Activated naive CD8-positive, alpha-beta T cell treated with anti-CD3 and anti-CD28 coated beads, Interleukin-2, amount 10 ng/mL, durations not matched to agents 7 days and 5 days (primary cell): ENCODE data around the gene B3GNT7. TPM values are rescaled to one million over a fixed set of nuclear protein-coding genes. Genes with fewer than 3 reads are reported as not detected.
A peak's percentile ranks its signal among the peaks of the same experiment; 100 is the strongest.
"Not testable (repeated sequence)": the region's sequence is repeated elsewhere in the genome, so short reads cannot be mapped to it uniquely, and the experiment has no call there.

ENCODE experiments used
- ATAC-seq: fragments of 150-1000 bp; cut with Tn5 transposase; one replicate; pipeline ENCODE4 v1.10.0; 2021; ENCODE audit warnings: low read depth, moderate library complexity
- POLR2A ChIA-PET: fragments of 350-600 bp; sonication (Branson Sonifier 250); formaldehyde crosslinking; loops from one replicate; lab custom pipeline; 2021; ENCODE audit warnings: antibody characterized with exemption; lab: Charles Lee
- DNase-seq: peaks from one replicate; pipeline ENCODE4 v3.0.0; 2021
- H3K27ac Mint-ChIP-seq: one replicate; pipeline ENCODE4 v1.8.0; 2022; ENCODE audit warnings: mild to moderate bottlenecking, mixed read lengths
- H3K27me3 Mint-ChIP-seq: one replicate; pipeline ENCODE4 v1.8.0; 2022; ENCODE audit warnings: mild to moderate bottlenecking, moderate library complexity, mixed read lengths
- H3K36me3 Mint-ChIP-seq: one replicate; pipeline ENCODE4 v1.8.0; 2021; ENCODE audit warnings: mild to moderate bottlenecking, mixed read lengths
- H3K4me1 Mint-ChIP-seq: one replicate; pipeline ENCODE4 v1.8.0; 2021; ENCODE audit warnings: mixed read lengths
- H3K4me3 Mint-ChIP-seq: one replicate; pipeline ENCODE4 v1.8.0; 2022; ENCODE audit warnings: mild to moderate bottlenecking, moderate library complexity, mixed read lengths
- H3K9me3 Mint-ChIP-seq: one replicate; pipeline ENCODE4 v1.8.0; 2021; ENCODE audit warnings: mixed read lengths
- total RNA-seq, 2 experiments: library from RNA; stranded (reverse); gene quantifications; one replicate each; pipeline ENCODE4 v1.2.3, GENCODE V29; 2021

B3GNT7 gene
- total RNA-seq, 2 experiments from 2014 or later, result 0.37 to 0.42 TPM

GRCh38 chr2:231418820-231419640 lies 23.5 kb downstream of the B3GNT7 start:
- Mint-ChIP-seq H3K27ac (no peak overlapping the region), H3K4me1 (peaks cover 1% of the 10 kb centered on the region), H3K4me3 (no peak overlapping the region), H3K9me3 (no peaks in the 10 kb centered on the region), H3K27me3 (peaks cover 14% of the 10 kb centered on the region), H3K36me3 (no peaks in the 10 kb centered on the region)
- POLR2A ChIA-PET, result no interaction called here
- ATAC-seq (no peak), DNase-seq (no peak)

- H3K27ac Mint-ChIP-seq, result no peak overlapping the region
- POLR2A ChIA-PET, result no interaction called here
- H3K4me1 Mint-ChIP-seq, result peaks cover 5% of the 10 kb centered on the region
- no peaks in the 10 kb centered on the region for H3K9me3 Mint-ChIP-seq
- no peaks in the 10 kb centered on the region for H3K36me3 Mint-ChIP-seq
- H3K27me3 Mint-ChIP-seq, result peaks cover 6% of the 10 kb centered on the region
- DNase-seq (no peak), ATAC-seq (no peak)
- H3K4me3 Mint-ChIP-seq, result no peak overlapping the region
These were observed 25.6 kb downstream of the B3GNT7 start for GRCh38 chr2:231421051-231421580.

- POLR2A ChIA-PET, result no interaction called here
- no peaks in the 10 kb centered on the region for H3K36me3 Mint-ChIP-seq
These were observed 26.5 kb downstream of the B3GNT7 start for GRCh38 chr2:231422056-231422455.

GRCh38 chr2:231423176-231423575 lies 27.7 kb downstream of the B3GNT7 start:
- Mint-ChIP-seq H3K9me3 (no peaks in the 10 kb centered on the region), H3K4me3 (no peak overlapping the region), H3K36me3 (no peaks in the 10 kb centered on the region), H3K27me3 (peaks cover 3% of the 10 kb centered on the region), H3K4me1 (peaks cover 5% of the 10 kb centered on the region), H3K27ac (no peak overlapping the region)
- ATAC-seq (no peak), DNase-seq (no peak)
- POLR2A ChIA-PET, result interaction anchor here (0.7 kb wide), 1 partner anchor 31 kb away, joined by 3 read pairs; no protein-coding TSS in a partner anchor

More at GRCh38 chr2:231422056-231422455, 26.5 kb downstream of the B3GNT7 start:
- ATAC-seq (no peak), DNase-seq (no peak)
- Mint-ChIP-seq H3K9me3 (no peaks in the 10 kb centered on the region), H3K27me3 (peaks cover 3% of the 10 kb centered on the region), H3K4me1 (peaks cover 5% of the 10 kb centered on the region), H3K27ac (no peak overlapping the region), H3K4me3 (no peak overlapping the region)

- no peaks in the 10 kb centered on the region for H3K36me3 Mint-ChIP-seq
- H3K4me3 Mint-ChIP-seq, result no peak overlapping the region
- ATAC-seq, result no peak
- H3K9me3 Mint-ChIP-seq, result no peaks in the 10 kb centered on the region
- POLR2A ChIA-PET, result no interaction called here
- peaks cover 3% of the 10 kb centered on the region for H3K27me3 Mint-ChIP-seq
- DNase-seq, result no peak
- H3K27ac Mint-ChIP-seq, result no peak overlapping the region
- H3K4me1 Mint-ChIP-seq, result peaks cover 5% of the 10 kb centered on the region
These were observed 29.8 kb downstream of the B3GNT7 start for GRCh38 chr2:231425291-231425810.

GRCh38 chr2:231425811-231426703 lies 30.5 kb downstream of the B3GNT7 start:
- Mint-ChIP-seq H3K4me3 (no peak overlapping the region), H3K9me3 (peaks cover 5% of the 10 kb centered on the region), H3K27ac (peak overlapping the region; percentile 77), H3K4me1 (peaks cover 5% of the 10 kb centered on the region), H3K36me3 (peaks cover 3% of the 10 kb centered on the region), H3K27me3 (peaks cover 3% of the 10 kb centered on the region)
- ATAC-seq (peak; percentile 69), DNase-seq (no peak)
- POLR2A ChIA-PET, result interaction anchor here (0.7 kb wide), 1 partner anchor 602 kb away, joined by 3 read pairs; no protein-coding TSS in a partner anchor

GRCh38 chr2:231427116-231427515 lies 31.6 kb downstream of the B3GNT7 start:
- Mint-ChIP-seq H3K27me3 (peaks cover 7% of the 10 kb centered on the region), H3K9me3 (peaks cover 16% of the 10 kb centered on the region)

GRCh38 chr2:231429152-231429551 lies 33.6 kb downstream of the B3GNT7 start:
- H3K9me3 Mint-ChIP-seq, result peaks cover 19% of the 10 kb centered on the region
- DNase-seq, result no peak
- peaks cover 8% of the 10 kb centered on the region for H3K36me3 Mint-ChIP-seq
- peaks cover 10% of the 10 kb centered on the region for H3K4me1 Mint-ChIP-seq
- ATAC-seq, result no peak
- no peak overlapping the region for H3K27ac Mint-ChIP-seq
- POLR2A ChIA-PET, result no interaction called here
- H3K27me3 Mint-ChIP-seq, result peaks cover 7% of the 10 kb centered on the region
- H3K4me3 Mint-ChIP-seq, result no peak overlapping the region

More at GRCh38 chr2:231427116-231427515, 31.6 kb downstream of the B3GNT7 start:
- Mint-ChIP-seq H3K36me3 (peaks cover 8% of the 10 kb centered on the region), H3K27ac (no peak overlapping the region), H3K4me1 (peaks cover 5% of the 10 kb centered on the region), H3K4me3 (no peak overlapping the region)
- POLR2A ChIA-PET, result no interaction called here
- DNase-seq (no peak), ATAC-seq (no peak)

- no peak overlapping the region for H3K4me3 Mint-ChIP-seq
- no peak overlapping the region for H3K27ac Mint-ChIP-seq
- peaks cover 20% of the 10 kb centered on the region for H3K9me3 Mint-ChIP-seq
- peaks cover 7% of the 10 kb centered on the region for H3K27me3 Mint-ChIP-seq
- no peak for DNase-seq
- POLR2A ChIA-PET, result no interaction called here
- H3K4me1 Mint-ChIP-seq, result peaks cover 11% of the 10 kb centered on the region
- ATAC-seq, result no peak
- H3K36me3 Mint-ChIP-seq, result peaks cover 8% of the 10 kb centered on the region
These were observed 34.4 kb downstream of the B3GNT7 start for GRCh38 chr2:231429901-231430300.

- DNase-seq, ATAC-seq, H3K4me1 Mint-ChIP-seq, POLR2A ChIA-PET, H3K36me3 Mint-ChIP-seq, H3K4me3 Mint-ChIP-seq, H3K27ac Mint-ChIP-seq, H3K27me3 Mint-ChIP-seq: not testable (repeated sequence)
- H3K9me3 Mint-ChIP-seq, result peaks cover 21% of the 10 kb centered on the region
These were observed 34.9 kb downstream of the B3GNT7 start for GRCh38 chr2:231430437-231430836.

- Mint-ChIP-seq H3K4me3 (no peak overlapping the region), H3K4me1 (peaks cover 6% of the 10 kb centered on the region), H3K36me3 (peaks cover 8% of the 10 kb centered on the region), H3K27ac (no peak overlapping the region), H3K27me3 (peaks cover 4% of the 10 kb centered on the region), H3K9me3 (peaks cover 22% of the 10 kb centered on the region)
- no peak for DNase-seq
- POLR2A ChIA-PET, result no interaction called here
- ATAC-seq, result no peak
These were observed 36.1 kb downstream of the B3GNT7 start for GRCh38 chr2:231431606-231432005.

- H3K36me3 Mint-ChIP-seq, result peaks cover 8% of the 10 kb centered on the region
- H3K9me3 Mint-ChIP-seq, result peaks cover 22% of the 10 kb centered on the region
- H3K4me1 Mint-ChIP-seq, result peaks cover 6% of the 10 kb centered on the region
- no peak for DNase-seq
- ATAC-seq, result no peak
- H3K27ac Mint-ChIP-seq, result no peak overlapping the region
- H3K27me3 Mint-ChIP-seq, result peaks cover 9% of the 10 kb centered on the region
- H3K4me3 Mint-ChIP-seq, result no peak overlapping the region
- POLR2A ChIA-PET, result no interaction called here
These were observed 38.5 kb downstream of the B3GNT7 start for GRCh38 chr2:231433990-231434389.

- POLR2A ChIA-PET, result no interaction called here
- Mint-ChIP-seq H3K27me3 (peaks cover 6% of the 10 kb centered on the region), H3K27ac (no peak overlapping the region), H3K4me3 (no peak overlapping the region), H3K9me3 (peaks cover 8% of the 10 kb centered on the region), H3K36me3 (peaks cover 2% of the 10 kb centered on the region), H3K4me1 (peaks cover 6% of the 10 kb centered on the region)
- DNase-seq (no peak), ATAC-seq (no peak)
These were observed 41.4 kb downstream of the B3GNT7 start for GRCh38 chr2:231436957-231437356.
